ENCODE data around the gene ZNF138.

The ZNF138 gene

DNA sequence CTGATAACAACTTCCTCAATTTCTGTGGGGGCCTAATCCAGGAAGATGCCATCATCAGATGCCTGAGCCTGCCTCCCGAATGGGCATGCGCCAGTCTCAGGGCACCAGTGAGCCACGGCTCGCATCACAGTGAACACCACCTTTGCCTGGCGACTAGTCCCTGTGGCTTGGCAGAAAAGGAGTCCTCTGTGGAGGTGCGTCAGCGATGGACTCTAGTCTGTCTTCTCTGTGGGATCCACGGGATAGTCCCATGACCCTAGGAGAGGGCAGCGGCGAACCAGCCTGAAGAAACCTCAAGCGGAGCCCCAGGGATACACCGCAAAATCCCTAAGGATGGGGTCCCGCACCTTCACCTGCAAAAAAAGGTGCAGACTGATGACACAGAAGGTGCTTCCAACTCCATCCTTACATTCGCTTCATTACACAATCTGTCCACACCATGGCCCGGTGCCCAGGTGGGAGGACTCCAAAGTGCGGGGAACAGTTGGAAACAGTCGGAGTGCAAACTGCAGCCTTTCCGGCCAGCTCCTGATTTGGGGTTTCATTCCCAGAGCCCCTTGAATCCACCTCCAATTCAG lies 73.7 kb downstream of the ZNF138 start:
- Mint-ChIP-seq H3K4me3 (no peak overlapping the region), H3K27me3 (ENCODE audit: low read depth, poor library complexity) (peaks cover 7% of the 10 kb centered on the region), H3K27ac (no peak overlapping the region), H3K4me1 (no peaks in the 10 kb centered on the region), H3K9me3 (peaks cover 75% of the 10 kb centered on the region), H3K36me3 (ENCODE audit: low read depth) (no peaks in the 10 kb centered on the region)
- TF ChIP-seq, protein P1, sequence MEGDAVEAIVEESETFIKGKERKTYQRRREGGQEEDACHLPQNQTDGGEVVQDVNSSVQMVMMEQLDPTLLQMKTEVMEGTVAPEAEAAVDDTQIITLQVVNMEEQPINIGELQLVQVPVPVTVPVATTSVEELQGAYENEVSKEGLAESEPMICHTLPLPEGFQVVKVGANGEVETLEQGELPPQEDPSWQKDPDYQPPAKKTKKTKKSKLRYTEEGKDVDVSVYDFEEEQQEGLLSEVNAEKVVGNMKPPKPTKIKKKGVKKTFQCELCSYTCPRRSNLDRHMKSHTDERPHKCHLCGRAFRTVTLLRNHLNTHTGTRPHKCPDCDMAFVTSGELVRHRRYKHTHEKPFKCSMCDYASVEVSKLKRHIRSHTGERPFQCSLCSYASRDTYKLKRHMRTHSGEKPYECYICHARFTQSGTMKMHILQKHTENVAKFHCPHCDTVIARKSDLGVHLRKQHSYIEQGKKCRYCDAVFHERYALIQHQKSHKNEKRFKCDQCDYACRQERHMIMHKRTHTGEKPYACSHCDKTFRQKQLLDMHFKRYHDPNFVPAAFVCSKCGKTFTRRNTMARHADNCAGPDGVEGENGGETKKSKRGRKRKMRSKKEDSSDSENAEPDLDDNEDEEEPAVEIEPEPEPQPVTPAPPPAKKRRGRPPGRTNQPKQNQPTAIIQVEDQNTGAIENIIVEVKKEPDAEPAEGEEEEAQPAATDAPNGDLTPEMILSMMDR (IDR thresholded peaks at IDR 0.05), result no peak
- no peak for DNase-seq

GRCh38 chr7:64868499-64868898 lies 74.3 kb downstream of the ZNF138 start:
- Mint-ChIP-seq H3K36me3 (ENCODE audit: low read depth) (no peaks in the 10 kb centered on the region), H3K9me3 (peaks cover 77% of the 10 kb centered on the region), H3K27ac (no peak overlapping the region), H3K27me3 (ENCODE audit: low read depth, poor library complexity) (peaks cover 8% of the 10 kb centered on the region), H3K4me1 (no peaks in the 10 kb centered on the region), H3K4me3 (no peak overlapping the region)
- no peak for DNase-seq
- TF ChIP-seq, protein P1 (IDR thresholded peaks at IDR 0.05), result no peak

- TF ChIP-seq, protein P1 (IDR thresholded peaks at IDR 0.05), result no peak
- Mint-ChIP-seq H3K4me1 (no peaks in the 10 kb centered on the region), H3K27me3 (ENCODE audit: low read depth, poor library complexity) (peaks cover 12% of the 10 kb centered on the region), H3K36me3 (ENCODE audit: low read depth) (no peaks in the 10 kb centered on the region), H3K27ac (no peak overlapping the region), H3K4me3 (no peak overlapping the region), H3K9me3 (peaks cover 78% of the 10 kb centered on the region)
- DNase-seq, result no peak
Measured at GRCh38 chr7:64869121-64869725, 75.0 kb downstream of the ZNF138 start.

DNA sequence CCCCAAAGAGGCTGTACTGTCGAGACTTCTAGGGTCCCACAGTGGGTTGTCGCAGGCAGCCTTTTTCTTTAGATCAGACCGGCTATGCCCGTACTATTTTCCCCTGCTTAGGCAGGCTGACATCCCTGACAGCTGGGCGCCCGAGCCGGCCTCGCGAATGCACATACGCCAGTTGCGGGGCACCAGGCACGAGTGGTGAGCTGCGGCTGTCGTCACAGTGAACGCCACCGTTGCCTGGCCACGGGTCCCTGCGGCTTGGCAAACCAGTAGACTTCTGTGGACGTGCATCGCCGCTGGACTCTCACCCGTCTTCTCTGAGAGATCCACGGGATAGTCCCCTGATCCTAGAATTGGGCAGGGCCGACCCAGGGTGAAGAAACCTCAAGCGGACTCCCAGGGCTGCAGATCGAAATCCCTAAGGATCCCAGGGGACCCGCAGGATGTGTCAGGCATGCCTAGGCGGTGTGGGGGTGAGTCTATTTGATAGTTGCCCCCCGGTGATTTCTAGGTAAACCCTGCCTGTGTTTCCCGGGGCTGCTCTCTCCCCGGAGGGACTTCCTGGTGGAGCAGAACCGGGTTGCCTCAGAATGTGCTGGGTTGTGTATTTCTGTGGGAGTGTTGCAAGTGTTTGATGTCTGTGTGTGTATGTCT lies 75.8 kb downstream of the ZNF138 start:
- H3K4me3 Mint-ChIP-seq, result no peak overlapping the region
- H3K27ac Mint-ChIP-seq, result no peak overlapping the region
- H3K4me1 Mint-ChIP-seq, result no peaks in the 10 kb centered on the region
- H3K9me3 Mint-ChIP-seq, result peaks cover 79% of the 10 kb centered on the region
- TF ChIP-seq, protein P1 (IDR thresholded peaks at IDR 0.05), result no peak
- H3K36me3 Mint-ChIP-seq (ENCODE audit: low read depth), result no peaks in the 10 kb centered on the region
- H3K27me3 Mint-ChIP-seq (ENCODE audit: low read depth, poor library complexity), result peaks cover 12% of the 10 kb centered on the region
- DNase-seq, result no peak

- no peak overlapping the region for H3K4me3 Mint-ChIP-seq
- TF ChIP-seq, protein P1 (IDR thresholded peaks at IDR 0.05), result no peak
Measured at GRCh38 chr7:64870656-64871055, 76.4 kb downstream of the ZNF138 start.

More at GRCh38 chr7:64870656-64871055, 76.4 kb downstream of the ZNF138 start:
- Mint-ChIP-seq H3K9me3 (peaks cover 80% of the 10 kb centered on the region), H3K4me1 (no peaks in the 10 kb centered on the region), H3K27ac (no peak overlapping the region), H3K27me3 (ENCODE audit: low read depth, poor library complexity) (peaks cover 13% of the 10 kb centered on the region), H3K36me3 (ENCODE audit: low read depth) (no peaks in the 10 kb centered on the region)
- no peak for DNase-seq

All from nephron progenitor cell (in vitro differentiated cells).